HepG2 (cell line): Measurements from ENCODE around the gene RPS6KB2. TPM values are rescaled to one million over a fixed set of nuclear protein-coding genes. Genes with fewer than 3 reads are reported as not detected.

Source experiments
- ATAC-seq: fragments of 200-7000 bp; cut with Tn5 transposase; 3 replicates; pipeline ENCODE4 v1.9.1; 2020; ENCODE audit warnings: mild to moderate bottlenecking, moderate library complexity
- BruUV-seq: library from RNA; stranded (reverse); fragments of 400-500 nt; replicated peaks from 2 replicates; lab custom pipeline; 2021; lab: Mats Ljungman, UMichigan
- CTCF ChIA-PET: fragments of 300-600 bp; formaldehyde crosslinking; extraction: SDS; loops from one replicate; lab custom pipeline; 2021; ENCODE audit warnings: low total read pairs, inconsistent platforms, low intra/inter-chr PET ratio; lab: Yijun Ruan, JAX
- POLR2A ChIA-PET: fragments of 350-600 bp; sonication (Branson Sonifier 250); formaldehyde crosslinking; loops from one replicate; lab custom pipeline; 2020; ENCODE audit warnings: antibody characterized with exemption, inconsistent platforms; lab: Yijun Ruan, JAX
- DNase-seq: peaks from one replicate; pipeline ENCODE4 v3.0.0-alpha.2; 2015; ENCODE audit warnings: low spot score
- FAIRE-seq: peaks from 3 replicates; lab custom pipeline; 2011; peaks lifted over from hg19 to GRCh38; lab: Jason Lieb, UNC
- H2AFZ ChIP-seq: one replicate; pipeline ENCODE4 v1.6.1; 2011; ENCODE audit warnings: low read length, inconsistent platforms
- H3K27ac ChIP-seq: fragments of 300-600 bp; 3 replicates; pipeline ENCODE4 v1.8.0; 2011; ENCODE audit warnings: mixed run types, mild to moderate bottlenecking, mixed read lengths, low read length, inconsistent platforms; ENCODE audit not compliant: insufficient read depth; ENCODE audit errors: extremely low read length
- H3K27me3 ChIP-seq, 2 experiments: fragments of 200-600 bp in 1 of 2; 2 replicates in 1 of 2; 3 replicates in 1 of 2; pipeline versions ENCODE4 v1.6.0 to v1.8.0; 2011; ENCODE audit warnings: low read length in 2 of 2, mild to moderate bottlenecking in 2 of 2, moderate library complexity in 2 of 2, inconsistent platforms in 1 of 2; ENCODE audit not compliant: insufficient read depth in 2 of 2, control insufficient read depth in 1 of 2
- H3K36me3 ChIP-seq, 2 experiments: fragments of 200-600 bp in 1 of 2; replicated peaks in 1 of 2; 2 replicates in 1 of 2; 3 replicates in 1 of 2; pipeline versions ENCODE4 v1.5.1 to v1.8.0; 2011; ENCODE audit warnings: low read length in 2 of 2, inconsistent platforms in 1 of 2; ENCODE audit not compliant: insufficient read depth in 2 of 2, control insufficient read depth in 1 of 2
- H3K4me1 ChIP-seq: 2 replicates; pipeline ENCODE4 v1.5.1; 2012; ENCODE audit warnings: low read length, inconsistent platforms; ENCODE audit not compliant: insufficient read depth
- H3K4me2 ChIP-seq: 2 replicates; pipeline ENCODE4 v1.6.0; 2011; ENCODE audit warnings: low read depth, low read length, inconsistent platforms
- H3K4me3 ChIP-seq, 3 experiments: fragments of 200-600 bp in 1 of 3; sonication (generic), shearing (Covaris generic) in 1 of 3; replicated peaks in 1 of 3; 2 replicates each; pipeline ENCODE4 v1.5.1; 2011 to 2016; ENCODE audit warnings: low read length in 3 of 3, inconsistent platforms in 2 of 3, low read depth in 2 of 3, mild to moderate bottlenecking in 2 of 3, control low read depth in 1 of 3, mixed read lengths in 1 of 3; ENCODE audit not compliant: insufficient read depth in 1 of 3
- H3K79me2 ChIP-seq: one replicate; pipeline ENCODE4 v1.6.1; 2011; ENCODE audit warnings: low read length, inconsistent platforms; ENCODE audit not compliant: insufficient read depth
- H3K9ac ChIP-seq: 2 replicates; pipeline ENCODE4 v1.6.0; 2011; ENCODE audit warnings: mild to moderate bottlenecking, low read depth, low read length, inconsistent platforms; ENCODE audit not compliant: insufficient read depth
- H3K9me3 ChIP-seq: 2 replicates; pipeline ENCODE4 v1.5.1; 2012; ENCODE audit warnings: mild to moderate bottlenecking, low read length
- H4K20me1 ChIP-seq: 2 replicates; pipeline ENCODE4 v1.6.0; 2011; ENCODE audit warnings: inconsistent platforms, mild to moderate bottlenecking, low read length, moderate library complexity; ENCODE audit not compliant: insufficient read depth
- AGO2 ChIP-seq: fragments of 200-400 bp; formaldehyde crosslinking; optimal IDR thresholded peaks from 2 replicates; pipeline ENCODE3; 2017; ENCODE audit warnings: mild to moderate bottlenecking, low read depth, low read length, moderate library complexity
- STAT6 ChIP-seq: sonication (generic); formaldehyde crosslinking; IDR thresholded peaks from 2 replicates; pipeline ENCODE4 v1.4.0; 2020; ENCODE audit warnings: missing genetic modification reagents, mild to moderate bottlenecking, borderline replicate concordance
- TBX2 ChIP-seq: sonication (generic); formaldehyde crosslinking; IDR thresholded peaks from 2 replicates; pipeline ENCODE4 v1.5.0; 2020; ENCODE audit warnings: missing genetic modification reagents, mild to moderate bottlenecking, borderline replicate concordance
- ZBTB39 ChIP-seq: sonication (generic); formaldehyde crosslinking; IDR thresholded peaks from 2 replicates; pipeline ENCODE4 v1.5.0; 2020; ENCODE audit warnings: missing genetic modification reagents
- ZHX2 ChIP-seq, 2 experiments: sonication (generic) in 1 of 2; formaldehyde crosslinking in 1 of 2; IDR thresholded peaks; 2 replicates each; pipeline versions ENCODE4 v1.6.1 to v1.9.0; 2014 to 2022; ENCODE audit warnings: antibody characterized with exemption in 1 of 2, borderline replicate concordance in 1 of 2, inconsistent platforms in 1 of 2, low read depth in 1 of 2, missing genetic modification reagents in 1 of 2
- ZIK1 ChIP-seq: sonication (generic); formaldehyde crosslinking; IDR thresholded peaks from 2 replicates; pipeline ENCODE4 v1.5.0; 2020; ENCODE audit warnings: mild to moderate bottlenecking, low read depth, missing genetic modification reagents, borderline replicate concordance
- ZNF138 ChIP-seq: sonication (generic); formaldehyde crosslinking; IDR thresholded peaks from 2 replicates; pipeline ENCODE4 v1.5.0; 2020; ENCODE audit warnings: mild to moderate bottlenecking, low read depth, missing genetic modification reagents
- ZNF20 ChIP-seq: sonication (generic); formaldehyde crosslinking; IDR thresholded peaks from 2 replicates; pipeline ENCODE4 v1.4.0; 2020; ENCODE audit warnings: mild to moderate bottlenecking, moderate library complexity, missing genetic modification reagents
- ZNF850 ChIP-seq: sonication (generic); formaldehyde crosslinking; conservative IDR thresholded peaks from 2 replicates; pipeline ENCODE4 v1.9.0; 2021; ENCODE audit warnings: mild to moderate bottlenecking, missing genetic modification reagents
- ZXDC ChIP-seq: sonication (generic); formaldehyde crosslinking; IDR thresholded peaks from 2 replicates; pipeline ENCODE4 v1.5.0; 2020; ENCODE audit warnings: mild to moderate bottlenecking, missing genetic modification reagents
- WGBS: methylation state at CpG from one replicate; pipeline ENCODE4 v1.1.6; 2017; ENCODE audit warnings: low lambda C conversion rate; 5-methylcytosine and 5-hydroxymethylcytosine counted together
- in situ Hi-C: cut with HindIII; loops from 2 replicates; pipeline ENCODE4 v1.10.0; 2017; ENCODE audit warnings: low pct_unique_long_range_greater_than_20kb; ENCODE audit not compliant: extremely low pct_ligation_motif_present
- intact Hi-C: fragments of 100-400 bp; cut with micrococcal nuclease; formaldehyde crosslinking; loops from one replicate; pipeline ENCODE4 v1.10.0; 2022; ENCODE audit not compliant: unreplicated experiment
- polyA plus RNA-seq, 8 experiments: library from polyadenylated mRNA; depleted of rRNA in 3 of 8; stranded (reverse) in 7 of 8; unstranded in 1 of 8; fragments of >200 nt; fragmentation: Illumina TruSeq in 4 of 8; extraction: Trizol in 4 of 8; gene quantifications; 2 replicates each; pipeline versions ENCODE4 v1.2.1 to v1.2.3, GENCODE V29; 2011 to 2016; ENCODE audit warnings: low read depth in 4 of 8, missing spikeins in 1 of 8, mixed read lengths in 1 of 8; ENCODE audit not compliant: insufficient read depth in 1 of 8
- total RNA-seq, 5 experiments: library from RNA; depleted of rRNA; stranded (reverse); fragments of >200 nt; fragmentation: Illumina TruSeq; extraction: Trizol; gene quantifications; 2 replicates each; pipeline ENCODE4 v1.2.3, GENCODE V29; 2016; ENCODE audit warnings: low read depth in 1 of 5

Gene RPS6KB2
- total and polyA plus RNA-seq, 2 of the 13 experiments (the other 11 are each of a cell fraction or from before 2014, with no cell fraction given), result 52.9 to 54.8 TPM

DNA sequence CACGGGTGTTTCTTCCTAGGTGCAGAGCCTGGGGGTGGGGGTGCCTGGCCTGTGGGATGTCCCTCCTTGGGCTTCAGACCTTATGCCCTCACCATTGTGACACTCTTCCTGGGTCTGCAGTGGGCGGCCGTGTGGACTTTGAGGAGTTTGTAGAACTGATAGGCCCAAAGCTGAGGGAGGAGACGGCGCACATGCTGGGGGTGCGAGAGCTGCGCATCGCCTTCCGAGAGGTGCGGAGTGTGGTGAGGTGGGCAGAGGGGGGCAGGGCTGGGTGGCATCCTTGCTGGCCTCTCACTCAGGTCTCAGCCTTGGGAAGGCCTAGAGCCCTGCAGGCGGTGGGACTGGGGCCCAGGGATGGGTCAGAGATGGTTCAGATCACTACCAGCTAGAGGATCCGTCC lies 29.2 kb downstream of the RPS6KB2 start:
- intact Hi-C loops, result no loop called here
- TF ChIP-seq ZIK1 (CRISPR knock-in tag), result no peak
- no peak for TF ChIP-seq ZHX2 (IDR thresholded peaks at IDR 0.05; ENCODE audit: low read depth)
- TF ChIP-seq ZHX2 (CRISPR knock-in tag; IDR thresholded peaks at IDR 0.05; ENCODE audit: borderline replicate concordance), result no peak
- TF ChIP-seq TBX2 (CRISPR knock-in tag), result no peak
- TF ChIP-seq STAT6, result no peak
- TF ChIP-seq ZNF850 (CRISPR knock-in tag), result no peak
- no peak for TF ChIP-seq ZNF20 (CRISPR knock-in tag)
- no peak for TF ChIP-seq ZXDC (CRISPR knock-in tag)
- no peak for TF ChIP-seq AGO2
- TF ChIP-seq ZBTB39 (CRISPR knock-in tag), result no peak
- TF ChIP-seq ZNF138, result no peak

More for the DNA sequence above, 29.2 kb downstream of the RPS6KB2 start:
- no TSS peak for BruUV-seq
- WGBS, result 73% methylated on average over 9 of the region's 12 CpGs
- H3K4me1 ChIP-seq, result peaks cover 10% of the 10 kb centered on the region
- H3K4me3 ChIP-seq, result no peak overlapping the region
- H2AFZ ChIP-seq, result no peak overlapping the region
- FAIRE-seq (no peak), DNase-seq (no peak), ATAC-seq (no peak)
- in situ Hi-C loops, result no loop called here
- CTCF ChIA-PET, result no interaction called here
- no peaks in the 10 kb centered on the region for H3K36me3 ChIP-seq
- peaks cover 14 to 59% of the 10 kb centered on the region in 2 experiments; a peak in 4 of 5 replicates for H3K27me3 ChIP-seq
- no peak overlapping the region for H3K9ac ChIP-seq
- H3K27ac ChIP-seq, result no peak overlapping the region
- no peak overlapping the region for H3K4me2 ChIP-seq
- POLR2A ChIA-PET, result no interaction called here
- no peaks in the 10 kb centered on the region for H3K79me2 ChIP-seq
- H3K9me3 ChIP-seq, result no peaks in the 10 kb centered on the region
- H4K20me1 ChIP-seq, result no peaks in the 10 kb centered on the region
